Central memory CD4-positive, alpha-beta T cell (primary cell): ENCODE results near the gene DNAH8.

Experiments used
- DNase-seq: peaks from one replicate; pipeline ENCODE4 v3.0.0; 2022

DNAH8 gene

DNA sequence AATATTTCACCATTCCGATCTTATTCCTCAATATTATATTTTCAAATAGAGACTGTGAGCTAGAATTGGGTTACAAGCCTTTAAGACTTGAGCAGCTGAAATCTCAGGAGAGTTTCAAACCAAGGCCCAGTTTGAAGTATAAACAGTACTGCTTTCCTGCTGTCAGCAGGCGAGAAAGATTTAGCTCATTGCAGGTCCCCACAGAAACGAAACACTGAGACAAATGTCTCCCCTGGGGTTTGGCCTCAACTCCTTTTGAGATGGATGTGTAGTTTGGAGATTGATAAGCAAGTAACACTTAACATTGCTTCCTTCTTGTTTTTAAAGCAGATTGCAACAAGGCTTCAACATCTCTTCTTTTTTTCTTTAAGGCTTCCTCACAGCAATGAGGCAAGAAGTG lies 311.1 kb downstream of the DNAH8 start:
- no peak for DNase-seq

GRCh38 chr6:39029156-39030011 lies 314.3 kb downstream of the DNAH8 start:
- no peak for DNase-seq

DNA sequence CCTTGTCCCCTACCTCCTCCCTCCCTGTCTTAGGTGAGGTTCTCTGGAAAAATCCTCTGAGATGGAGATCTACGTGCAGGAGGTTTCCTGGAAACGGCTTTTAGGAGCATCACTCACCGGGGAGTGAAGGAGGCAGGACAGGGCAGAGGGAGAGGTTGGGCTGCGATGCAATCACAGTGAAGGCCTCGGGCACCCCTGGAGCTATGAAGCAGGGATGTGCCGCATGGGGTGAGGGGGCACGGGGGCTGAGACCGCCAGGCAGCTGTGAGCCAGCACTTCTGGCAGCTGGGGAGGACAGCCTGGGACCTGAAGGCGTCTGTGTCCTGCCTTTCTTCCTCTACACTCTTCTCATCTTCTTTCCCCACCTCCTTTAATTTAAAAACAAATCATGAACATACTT lies 320.6 kb downstream of the DNAH8 start:
- DNase-seq: no peak

DNA sequence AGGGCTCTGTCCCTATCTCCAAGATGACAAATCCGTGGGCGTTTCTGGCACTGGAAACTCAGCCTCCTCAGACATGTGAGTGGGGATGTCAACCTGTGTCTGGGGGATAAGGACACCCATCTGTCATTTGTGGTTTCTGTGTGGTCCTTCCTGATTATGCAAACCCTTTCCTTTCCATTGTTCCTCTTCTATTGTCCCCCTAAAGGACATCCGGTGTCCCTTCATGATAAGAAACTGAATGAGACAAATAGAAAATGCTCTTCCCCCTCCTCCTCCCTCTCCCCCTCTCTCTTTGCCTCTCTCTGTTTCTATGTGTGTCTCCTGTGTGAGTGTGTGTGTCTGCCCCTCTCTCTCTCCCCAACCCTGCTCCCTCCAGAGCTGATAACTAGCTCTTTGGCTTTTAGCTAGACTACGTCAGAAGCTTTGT lies 322.0 kb downstream of the DNAH8 start:
- DNase-seq: no peak

DNA sequence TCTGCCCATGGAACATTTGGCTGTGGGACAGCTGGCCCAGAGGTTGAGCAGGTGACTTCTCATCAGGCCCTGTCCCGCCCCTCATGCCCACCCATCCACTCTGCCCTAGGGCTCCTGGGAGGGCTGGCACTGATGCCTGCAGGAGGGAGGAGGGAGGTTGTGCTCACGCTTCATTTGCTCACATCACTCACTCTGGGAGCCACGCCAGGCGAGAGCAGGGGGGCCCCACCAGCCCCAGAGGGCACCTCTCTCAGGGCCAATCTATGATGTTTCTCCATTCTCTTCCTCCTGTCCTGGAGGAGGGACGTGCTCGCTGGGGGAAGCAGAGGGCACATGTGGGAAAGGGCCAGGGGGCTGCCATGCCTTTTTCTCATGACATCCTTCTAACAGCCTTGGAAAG lies 322.6 kb downstream of the DNAH8 start:
- DNase-seq: no peak

DNA sequence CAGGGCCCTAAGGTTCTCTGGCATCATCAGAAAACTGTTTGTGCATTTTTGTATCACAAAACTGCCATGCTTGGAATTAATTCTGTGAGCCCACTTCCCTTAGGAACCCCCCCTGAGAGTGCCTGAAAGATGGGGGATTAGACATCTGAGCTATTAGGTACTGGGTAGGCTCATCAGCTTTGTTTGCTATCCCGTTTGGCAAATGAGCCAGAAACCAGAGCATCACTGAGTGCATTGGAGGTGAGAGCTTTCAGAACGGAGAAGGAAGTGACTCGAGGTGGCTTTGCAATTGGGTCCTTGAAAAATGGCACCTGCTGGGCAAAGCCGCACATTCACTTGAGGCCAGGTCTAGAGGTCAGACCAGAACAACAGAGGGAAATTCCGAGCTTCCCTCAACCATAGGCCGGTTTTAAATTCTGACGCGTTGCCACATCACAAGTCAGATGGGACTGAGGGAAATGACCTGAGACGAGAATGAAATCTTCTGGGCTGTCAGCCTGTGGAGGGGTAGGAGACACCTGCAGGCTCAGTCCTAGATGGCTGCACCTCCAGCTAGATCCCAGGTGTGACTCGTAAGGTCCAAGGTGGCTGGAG lies 325.1 kb downstream of the DNAH8 start:
- DNase-seq: no peak

GRCh38 chr6:39041072-39041471 lies 326.0 kb downstream of the DNAH8 start:
- DNase-seq: no peak

GRCh38 chr6:39043776-39044175 lies 328.7 kb downstream of the DNAH8 start:
- DNase-seq: no peak

DNA sequence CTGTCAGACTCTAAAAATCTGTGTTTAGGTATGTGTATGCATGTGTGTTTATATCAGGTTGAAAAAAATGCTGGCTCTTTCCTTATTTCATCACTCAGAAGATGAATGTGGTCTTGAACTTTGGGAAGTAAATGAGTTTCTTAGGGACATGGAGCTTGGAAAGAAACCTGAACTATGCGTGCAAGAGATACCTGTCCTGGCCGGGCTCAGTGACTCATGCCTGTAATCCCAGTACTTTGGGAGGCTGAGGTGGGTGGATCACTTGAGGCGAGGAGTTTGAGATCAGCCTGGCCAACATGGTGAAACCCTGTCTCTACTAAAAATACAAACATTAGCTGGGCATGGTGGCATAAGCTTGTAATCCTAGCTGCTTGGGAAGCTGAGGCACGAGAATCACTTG lies 329.1 kb downstream of the DNAH8 start:
- DNase-seq: no peak

- no peak for DNase-seq
Measured at GRCh38 chr6:39047434-39048327, 332.6 kb downstream of the DNAH8 start.

DNA sequence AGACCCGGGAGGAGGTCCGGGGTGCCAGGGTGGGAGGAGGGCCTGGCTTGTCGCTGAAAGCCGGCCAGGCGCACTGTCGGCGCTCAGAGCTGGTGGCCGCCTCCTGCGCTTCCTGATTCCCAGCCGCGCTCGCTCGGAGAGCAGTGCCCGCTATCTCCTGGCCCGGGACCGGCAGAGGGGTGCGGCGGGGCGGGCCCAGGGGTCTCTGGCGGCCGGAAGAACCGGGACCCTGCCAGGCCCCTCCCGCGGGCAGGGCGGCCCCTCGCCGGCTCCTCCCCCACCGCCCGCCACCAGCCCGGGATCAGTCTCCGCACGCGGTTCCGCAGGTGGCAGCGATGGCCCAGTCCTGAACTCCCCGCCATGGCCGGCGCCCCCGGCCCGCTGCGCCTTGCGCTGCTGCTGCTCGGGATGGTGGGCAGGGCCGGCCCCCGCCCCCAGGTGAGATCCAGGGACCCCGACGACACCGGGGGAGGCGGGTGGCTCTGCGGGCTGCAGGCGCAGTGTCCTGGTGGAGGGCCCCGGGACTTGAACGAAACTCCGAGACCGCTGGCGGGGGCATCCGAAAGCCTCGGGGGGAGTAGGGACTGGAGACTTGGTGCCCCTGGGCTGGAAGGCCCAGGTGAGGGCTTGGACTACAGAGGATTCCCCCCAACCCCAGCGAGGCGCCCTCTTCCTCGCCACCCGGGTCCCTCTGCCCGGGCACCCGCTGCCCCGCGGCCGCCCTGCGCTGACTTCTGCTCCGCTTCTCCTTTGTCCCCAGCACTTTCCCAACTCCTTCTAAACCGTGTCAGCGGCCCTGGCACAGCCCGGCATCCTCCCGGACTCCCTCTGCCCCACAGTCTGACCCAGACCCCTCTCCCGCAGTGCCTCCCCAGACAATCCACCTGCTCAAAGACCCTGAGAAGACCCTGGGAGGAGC lies 333.6 kb downstream of the DNAH8 start, which contains the start of gene GLP1R:
Gene GLP1R, plus strand, starts transcription at position 301 of the 919 bp plus-strand sequence. Its CDS starts 60 bp downstream, at position 361.
- DNase-seq: no peak

DNA sequence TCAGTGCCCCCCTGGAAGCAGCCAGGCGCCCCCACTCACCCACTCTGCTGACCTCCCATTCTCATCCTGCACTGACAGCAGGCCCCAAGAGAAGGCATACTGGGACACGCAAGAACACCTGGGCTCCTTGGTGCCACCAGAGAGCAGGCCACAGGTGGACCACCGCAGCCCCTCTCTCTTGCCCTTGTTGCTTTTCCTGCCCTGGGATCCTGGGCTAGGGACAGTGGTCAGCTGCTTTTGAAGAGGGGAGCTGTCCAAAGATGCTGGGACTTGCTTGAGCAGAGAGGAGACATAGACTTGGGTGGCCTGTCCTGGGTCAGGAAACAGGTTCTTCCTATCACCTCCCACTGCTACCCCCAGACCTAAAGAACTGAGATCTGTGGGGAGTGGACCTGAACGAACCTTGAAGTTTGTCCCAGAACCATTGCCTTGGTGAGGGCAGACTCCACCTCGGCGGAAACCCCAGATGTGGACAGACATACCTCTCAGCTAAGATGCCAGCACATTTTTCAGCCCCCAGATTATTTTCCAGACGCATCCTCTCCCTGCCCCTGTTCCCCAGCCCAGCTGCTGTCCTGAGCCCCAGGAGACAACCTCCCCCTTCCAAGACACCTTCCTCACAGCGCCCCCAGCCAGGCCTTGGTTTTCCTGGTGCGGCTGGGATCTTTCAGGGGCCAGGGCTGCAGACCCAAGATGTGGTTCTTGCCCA lies 334.6 kb downstream of the DNAH8 start:
- no peak for DNase-seq

- no peak for DNase-seq
Measured at GRCh38 chr6:39050453-39051112, 335.5 kb downstream of the DNAH8 start.

DNA sequence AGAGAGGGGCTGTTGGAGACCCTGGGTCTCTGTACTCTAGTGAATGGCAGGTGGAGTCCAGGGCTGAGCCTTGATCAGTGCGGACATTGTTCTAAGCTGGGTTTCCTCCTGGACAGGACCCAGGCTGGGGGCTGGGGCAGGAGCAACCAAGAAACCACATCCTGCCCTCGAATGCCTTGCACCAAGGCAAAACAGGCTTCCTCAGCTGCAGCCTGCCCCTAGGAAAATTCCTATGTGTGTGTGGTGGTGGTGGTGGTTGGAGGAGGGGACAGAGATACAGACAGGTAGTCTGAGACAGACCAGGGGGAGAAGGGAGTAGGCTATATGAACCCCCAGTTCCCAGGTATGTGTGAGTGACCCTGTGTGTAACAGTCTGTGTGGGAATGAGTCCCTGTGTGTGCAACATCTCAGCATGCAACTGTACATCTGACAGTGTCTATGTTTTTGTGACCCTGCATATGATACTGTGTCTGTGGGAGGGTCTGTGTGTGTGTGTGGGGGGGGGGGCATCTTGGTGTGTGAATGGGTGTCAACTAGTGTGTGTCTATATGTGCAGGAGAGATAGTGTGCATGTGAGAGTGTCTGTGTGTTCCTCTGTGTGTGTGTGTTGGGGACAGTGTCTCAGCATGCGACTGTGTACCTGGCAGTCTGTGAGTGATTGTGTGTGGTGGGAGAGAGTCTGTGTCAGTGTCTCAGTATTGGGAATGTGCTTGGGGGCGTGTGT lies 336.4 kb downstream of the DNAH8 start:
- no peak for DNase-seq

GRCh38 chr6:39053016-39053624 lies 338.0 kb downstream of the DNAH8 start:
- DNase-seq: no peak

DNA sequence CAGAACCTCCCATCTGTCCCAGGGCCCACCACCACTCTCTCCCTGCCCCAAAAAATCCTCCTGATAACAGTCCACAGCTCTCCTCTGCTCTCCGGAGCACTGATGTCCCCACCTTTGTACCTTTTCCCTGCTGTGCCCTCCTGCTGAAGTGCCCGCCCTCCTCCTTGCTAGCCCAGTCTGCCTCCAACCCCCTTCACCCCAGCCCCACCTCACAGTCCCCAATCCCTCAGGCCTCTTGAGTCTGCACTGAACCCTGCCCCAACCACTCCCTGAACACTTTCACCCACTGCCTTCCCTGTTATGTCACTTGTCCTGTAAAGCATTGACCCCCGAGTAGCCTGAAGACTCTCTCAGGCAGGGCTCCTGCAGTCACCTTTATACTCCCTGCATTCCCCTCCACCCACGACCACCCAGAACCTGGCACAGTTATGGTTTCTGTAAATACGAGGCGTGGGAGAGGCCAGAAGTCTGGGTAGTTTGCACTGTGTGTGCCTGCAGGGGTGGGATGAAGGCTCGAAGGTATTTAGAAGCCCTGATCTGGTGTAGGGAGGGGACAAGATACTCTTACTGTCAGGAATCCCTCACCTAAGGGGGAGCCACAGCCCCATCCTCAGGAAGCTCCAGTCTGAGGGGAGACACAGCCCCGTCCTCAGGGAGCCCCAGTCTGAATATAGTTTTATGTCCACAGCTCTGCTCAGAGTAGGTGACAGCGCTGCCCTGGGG lies 338.9 kb downstream of the DNAH8 start:
- DNase-seq: no peak

DNA sequence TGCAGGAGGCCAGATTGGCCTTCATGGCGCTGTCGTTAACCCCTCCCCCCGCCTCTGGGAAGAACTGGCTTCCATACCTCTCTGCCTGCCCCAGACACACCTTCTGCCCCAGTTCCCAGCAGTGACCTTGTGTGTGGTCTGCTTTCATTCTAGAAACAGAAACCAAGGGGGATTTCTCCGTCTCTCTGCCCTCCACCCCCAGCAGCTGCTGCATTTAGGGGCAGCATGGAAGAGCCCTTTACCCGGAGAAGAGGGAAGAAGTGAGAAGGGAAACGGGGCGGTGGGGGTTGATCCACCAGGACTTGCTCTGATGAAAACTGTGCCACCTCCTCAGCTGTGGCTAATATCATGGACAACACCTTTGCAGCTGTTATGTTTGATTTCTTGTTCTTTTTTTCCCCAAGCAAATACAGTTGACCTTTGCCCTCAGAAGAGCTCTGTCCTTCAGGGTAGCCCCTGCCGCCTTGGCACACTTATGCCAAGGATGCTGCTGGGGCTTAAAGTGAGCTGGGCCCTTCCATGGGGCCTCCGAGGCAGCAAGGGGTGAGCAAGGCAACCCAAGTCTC lies 339.5 kb downstream of the DNAH8 start:
- DNase-seq: no peak

- DNase-seq: no peak
Measured at GRCh38 chr6:39055661-39056060, 340.6 kb downstream of the DNAH8 start.

- DNase-seq: no peak
Measured at GRCh38 chr6:39056191-39056590, 341.1 kb downstream of the DNAH8 start.
